H1 (cell line): ENCODE data around the gene TTC33. TPM values are rescaled to one million over a fixed set of nuclear protein-coding genes. Genes with fewer than 3 reads are reported as not detected.

Source experiments
- CTCF ChIA-PET: fragments of 300-600 bp; sonication (Branson Sonifier 250); formaldehyde crosslinking; loops from one replicate; lab custom pipeline; 2021; ENCODE audit not compliant: partially characterized antibody; lab: Charles Lee
- POLR2A ChIA-PET: fragments of 300-600 bp; sonication (Branson Sonifier 250); formaldehyde crosslinking; loops from one replicate; lab custom pipeline; 2021; ENCODE audit warnings: inconsistent platforms; ENCODE audit not compliant: partially characterized antibody; lab: Charles Lee
- DNase-seq, 2 experiments: peaks; one replicate each; pipeline versions ENCODE4 v3.0.0 to v3.0.0-alpha.2; 2010 to 2022; ENCODE audit warnings: low spot score in 2 of 2, low read depth in 1 of 2, mixed read lengths in 1 of 2
- FAIRE-seq: peaks from 2 replicates; lab custom pipeline; 2011; peaks lifted over from hg19 to GRCh38; lab: Jason Lieb, UNC
- H2AFZ ChIP-seq: 2 replicates; pipeline ENCODE4 v1.8.1; 2012; ENCODE audit warnings: low read length, inconsistent platforms
- H2AK5ac ChIP-seq: 2 replicates; pipeline ENCODE4 v1.6.1; 2013; ENCODE audit warnings: low read depth, low read length
- H2BK120ac ChIP-seq: replicated peaks from 2 replicates; pipeline ENCODE3; 2013; ENCODE audit warnings: low read depth, low read length, inconsistent platforms
- H2BK12ac ChIP-seq: 2 replicates; pipeline ENCODE4 v1.6.1; 2013; ENCODE audit warnings: low read depth, low read length
- H2BK15ac ChIP-seq: 2 replicates; pipeline ENCODE4 v1.6.1; 2013; ENCODE audit warnings: low read length
- H2BK20ac ChIP-seq: 2 replicates; pipeline ENCODE4 v1.6.1; 2013; ENCODE audit warnings: low read length
- H2BK5ac ChIP-seq: 2 replicates; pipeline ENCODE4 v1.6.1; 2013; ENCODE audit warnings: low read depth, low read length
- H3K14ac ChIP-seq: 2 replicates; pipeline ENCODE4 v1.6.1; 2013; ENCODE audit warnings: inconsistent platforms; ENCODE audit not compliant: insufficient read length
- H3K18ac ChIP-seq: 2 replicates; pipeline ENCODE4 v1.6.1; 2013; ENCODE audit warnings: low read length; ENCODE audit errors: extremely low read depth
- H3K23ac ChIP-seq: 2 replicates; pipeline ENCODE4 v1.6.1; 2013; ENCODE audit warnings: inconsistent platforms; ENCODE audit not compliant: insufficient read length
- H3K23me2 ChIP-seq: 2 replicates; pipeline ENCODE4 v1.6.1; 2013; ENCODE audit warnings: low read depth, low read length
- H3K27ac ChIP-seq: 2 replicates; pipeline ENCODE4 v1.6.1; 2011; ENCODE audit warnings: low read depth, low read length, inconsistent platforms
- H3K27me3 ChIP-seq, 4 experiments: replicated peaks in 1 of 4; 1 replicate in 1 of 4; 2 replicates in 3 of 4; pipeline versions ENCODE4 v1.6.1 to v1.8.1; 2011 to 2013; ENCODE audit warnings: low read length in 3 of 4, mild to moderate bottlenecking in 3 of 4, inconsistent platforms in 2 of 4, mixed read lengths in 2 of 4, moderate library complexity in 1 of 4; ENCODE audit not compliant: control insufficient read depth in 3 of 4, insufficient read depth in 3 of 4; ENCODE audit errors: extremely low read depth in 1 of 4
- H3K36me3 ChIP-seq, 4 experiments: 2 replicates each; pipeline versions ENCODE4 v1.6.1 to v1.8.1; 2011 to 2013; ENCODE audit warnings: mild to moderate bottlenecking in 4 of 4, low read length in 3 of 4, moderate library complexity in 2 of 4, control low read depth in 1 of 4, inconsistent platforms in 1 of 4; ENCODE audit not compliant: insufficient read depth in 4 of 4, control insufficient read depth in 2 of 4
- H3K4ac ChIP-seq: replicated peaks from 2 replicates; pipeline ENCODE3; 2013; ENCODE audit warnings: low read length, low read depth, mixed read lengths, inconsistent platforms; ENCODE audit not compliant: insufficient read length
- H3K4me1 ChIP-seq, 4 experiments: replicated peaks in 1 of 4; 1 replicate in 1 of 4; 2 replicates in 3 of 4; pipeline versions ENCODE4 v1.6.1 to v1.8.1; 2011 to 2013; ENCODE audit warnings: low read length in 3 of 4, inconsistent platforms in 2 of 4, mixed read lengths in 1 of 4; ENCODE audit not compliant: insufficient read depth in 4 of 4, control insufficient read depth in 3 of 4
- H3K4me2 ChIP-seq, 2 experiments: 2 replicates each; pipeline versions ENCODE4 v1.6.1 to v1.8.1; 2011 to 2013; ENCODE audit warnings: low read depth in 2 of 2, low read length in 2 of 2, control low read depth in 1 of 2, inconsistent platforms in 1 of 2, mild to moderate bottlenecking in 1 of 2; ENCODE audit not compliant: insufficient read depth in 1 of 2
- H3K4me3 ChIP-seq, 4 experiments: fragments of 200-600, 300-600 bp in 1 of 4; sonication (generic), shearing (Covaris generic), sonication (Bioruptor Twin) in 1 of 4; 2 replicates each; pipeline versions ENCODE4 v1.5.1 to v1.8.1; 2011 to 2016; ENCODE audit warnings: low read length in 4 of 4, low read depth in 3 of 4, control low read depth in 2 of 4, inconsistent platforms in 2 of 4, mild to moderate bottlenecking in 2 of 4, mixed read lengths in 1 of 4, moderate library complexity in 1 of 4; ENCODE audit not compliant: insufficient read depth in 2 of 4; ENCODE audit errors: extremely low read depth in 1 of 4
- H3K56ac ChIP-seq: replicated peaks from 2 replicates; pipeline ENCODE3; 2013; ENCODE audit warnings: low read depth, mild to moderate bottlenecking, mixed read lengths, low read length, inconsistent platforms; ENCODE audit not compliant: insufficient read length
- H3K79me1 ChIP-seq: 2 replicates; pipeline ENCODE4 v1.6.1; 2013; ENCODE audit warnings: low read depth, low read length, control low read depth
- H3K79me2 ChIP-seq, 2 experiments: 2 replicates each; pipeline versions ENCODE4 v1.6.1 to v1.8.1; 2012 to 2013; ENCODE audit warnings: low read length in 2 of 2, mild to moderate bottlenecking in 2 of 2, inconsistent platforms in 1 of 2; ENCODE audit not compliant: insufficient read depth in 2 of 2, control insufficient read depth in 1 of 2
- H3K9ac ChIP-seq, 4 experiments: replicated peaks in 1 of 4; 1 replicate in 1 of 4; 2 replicates in 3 of 4; pipeline versions ENCODE4 v1.6.1 to v1.8.1; 2011 to 2013; ENCODE audit warnings: low read depth in 3 of 4, low read length in 3 of 4, control low read depth in 2 of 4, mild to moderate bottlenecking in 2 of 4, moderate library complexity in 2 of 4, inconsistent platforms in 1 of 4; ENCODE audit errors: extremely low read depth in 1 of 4
- H3K9me3 ChIP-seq, 2 experiments: 2 replicates each; pipeline versions ENCODE4 v1.6.1 to v1.8.1; 2012 to 2013; ENCODE audit warnings: mild to moderate bottlenecking in 2 of 2, moderate library complexity in 2 of 2, control low read depth in 1 of 2, inconsistent platforms in 1 of 2, low read depth in 1 of 2, low read length in 1 of 2, mixed read lengths in 1 of 2; ENCODE audit not compliant: insufficient read depth in 2 of 2
- H4K20me1 ChIP-seq, 2 experiments: replicated peaks in 1 of 2; 2 replicates each; pipeline versions ENCODE3 to v1.8.1; 2011 to 2013; ENCODE audit warnings: inconsistent platforms in 2 of 2, low read length in 2 of 2, mild to moderate bottlenecking in 1 of 2; ENCODE audit not compliant: insufficient read depth in 2 of 2, control insufficient read depth in 1 of 2
- H4K5ac ChIP-seq: 2 replicates; pipeline ENCODE4 v1.6.1; 2013; ENCODE audit warnings: low read length, low read depth, mixed read lengths, inconsistent platforms; ENCODE audit not compliant: insufficient read length
- H4K8ac ChIP-seq: 2 replicates; pipeline ENCODE4 v1.8.0; 2013; ENCODE audit warnings: mild to moderate bottlenecking, moderate library complexity, low read length, inconsistent platforms; ENCODE audit not compliant: insufficient read depth; ENCODE audit errors: extremely low read depth
- H4K91ac ChIP-seq: replicated peaks from 2 replicates; pipeline ENCODE3; 2013; ENCODE audit warnings: low read length, mixed read lengths, inconsistent platforms; ENCODE audit not compliant: insufficient read length
- EP300 ChIP-seq, 2 experiments: IDR thresholded peaks; 1 replicate in 1 of 2; 2 replicates in 1 of 2; pipeline ENCODE4 v1.6.1; 2011 to 2012; ENCODE audit warnings: low read depth in 2 of 2, low read length in 2 of 2, mild to moderate bottlenecking in 2 of 2, borderline replicate concordance in 1 of 2, inconsistent platforms in 1 of 2, moderate library complexity in 1 of 2
- JUND ChIP-seq: IDR thresholded peaks from 2 replicates; pipeline ENCODE4 v1.6.1; 2011; ENCODE audit warnings: mild to moderate bottlenecking, improper control_type of control experiment, low read length
- POLR2AphosphoS5 ChIP-seq: IDR thresholded peaks from 2 replicates; pipeline ENCODE4 v1.6.1; 2011; ENCODE audit warnings: low read depth, low read length
- SIX5 ChIP-seq: IDR thresholded peaks from 2 replicates; pipeline ENCODE4 v1.6.1; 2011; ENCODE audit warnings: mild to moderate bottlenecking, low read depth, low read length
- WGBS, 2 experiments: shearing (Covaris generic) in 1 of 2; methylation state at CpG; one replicate each; pipeline versions ENCODE4 v1.1.6 to v1.1.7; 2013 to 2015; ENCODE audit warnings: low lambda C conversion rate in 2 of 2, mixed read lengths in 2 of 2, inconsistent platforms in 1 of 2, low coverage in 1 of 2, missing lambda C conversion rate in 1 of 2; ENCODE audit not compliant: insufficient replicate concordance in 2 of 2, insufficient coverage in 1 of 2, insufficient read length in 1 of 2; ENCODE audit errors: extremely low coverage in 1 of 2, missing lambda C conversion rate in 1 of 2; 5-methylcytosine and 5-hydroxymethylcytosine counted together
- polyA plus RNA-seq, 7 experiments: library from polyadenylated mRNA; depleted of rRNA in 3 of 7; stranded (reverse) in 5 of 7; unstranded in 2 of 7; fragments of >200 nt in 5 of 7; fragments of 200-250 nt in 2 of 7; gene quantifications; 1 replicate in 5 of 7; 2 replicates in 1 of 7; 4 replicates in 1 of 7; pipeline versions ENCODE4 v1.2.1 to v1.2.3, GENCODE V29; 2011 to 2013; ENCODE audit warnings: missing spikeins in 2 of 7, mixed read lengths in 2 of 7
- total RNA-seq: library from RNA; stranded (reverse); fragmentation: NEBNext Ultra II Directional; extraction: Animal tissue kit (Norgen Biotek cat#: 25700); gene quantifications from 2 replicates; pipeline ENCODE4 v1.2.1, GENCODE V29; 2021

Gene TTC33
- total and polyA plus RNA-seq, 2 of the 8 experiments (the other 6 are each of a cell fraction or from before 2014, with no cell fraction given), result 1.2 to 12.6 TPM

DNA sequence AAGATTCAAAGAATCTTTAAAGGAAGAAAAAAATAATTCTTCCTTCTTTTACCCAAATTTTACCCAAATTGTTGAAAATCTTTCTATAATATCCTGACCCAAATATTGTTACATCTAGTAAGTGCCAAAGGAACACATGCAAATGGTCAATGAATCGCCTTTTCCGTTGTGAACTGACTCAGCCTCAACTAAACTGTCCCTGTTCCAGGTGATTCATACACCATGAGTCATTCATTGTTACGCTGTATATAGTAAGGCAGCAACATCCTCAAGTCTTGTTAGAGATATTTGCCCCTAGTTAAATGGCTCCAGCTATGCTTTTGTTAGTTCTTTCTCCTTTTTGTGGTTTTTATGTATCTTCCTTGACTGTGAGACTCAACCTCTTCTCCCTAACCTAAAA, 66.3 kb downstream of the TTC33 start:
- no peak overlapping the region for H4K5ac ChIP-seq
- H2BK5ac ChIP-seq, result no peak overlapping the region
- H3K56ac ChIP-seq, result no peak overlapping the region
- H2AFZ ChIP-seq, result no peak overlapping the region
- WGBS, 2 experiments, result 85% methylated on average over 3 of the region's 3 CpGs; no CpG with 5 or more reads in 1 of the 2 experiments
- H3K4me2 ChIP-seq, result no peak overlapping the region
- H3K4ac ChIP-seq, result no peak overlapping the region
- no peak overlapping the region for H2BK12ac ChIP-seq
- H2BK120ac ChIP-seq, result no peak overlapping the region
- FAIRE-seq (no peak), DNase-seq (no peak)
- H3K18ac ChIP-seq, result no peak overlapping the region
- no peaks in the 10 kb centered on the region for H3K79me2 ChIP-seq
- no peak overlapping the region for H3K27ac ChIP-seq
- no peaks in the 10 kb centered on the region for H3K36me3 ChIP-seq
- H3K27me3 ChIP-seq, result no peaks in the 10 kb centered on the region
- H3K14ac ChIP-seq, result no peak overlapping the region
- H4K91ac ChIP-seq, result no peak overlapping the region
- no peak overlapping the region for H3K9ac ChIP-seq
- H3K9me3 ChIP-seq, result peaks cover 0 to 2% of the 10 kb centered on the region in 2 experiments; a peak in 1 of 4 replicates
- no peak overlapping the region for H2BK20ac ChIP-seq
- H3K4me3 ChIP-seq, result no peak overlapping the region
- H3K4me1 ChIP-seq, result no peaks in the 10 kb centered on the region
- H4K8ac ChIP-seq, result no peak overlapping the region
- ChIA-PET POLR2A (no interaction called here), CTCF (interaction anchor here (0.7 to 4.7 kb wide), 11 partner anchors 16 to 1119 kb away, joined by 3 to 15 read pairs (median 4); no protein-coding TSS in a partner anchor)
- H2BK15ac ChIP-seq, result no peak overlapping the region
- H2AK5ac ChIP-seq, result no peak overlapping the region
- H4K20me1 ChIP-seq, result no peaks in the 10 kb centered on the region
- H3K23me2 ChIP-seq, result no peaks in the 10 kb centered on the region
- H3K23ac ChIP-seq, result no peak overlapping the region
- H3K79me1 ChIP-seq, result no peaks in the 10 kb centered on the region
- TF ChIP-seq POLR2AphosphoS5 (no peak), JUND (0 out of 2 replicates have a peak, but pooled peaks have one; percentile 45), EP300 (IDR thresholded peaks at IDR 0.05; ENCODE audit: borderline replicate concordance in 1 of 2, low read depth in 2 of 2, low read length in 2 of 2) (no peak), SIX5 (no peak)
